Measurements from ENCODE around the gene IMPG1. TPM values are rescaled to one million over a fixed set of nuclear protein-coding genes. Genes with fewer than 3 reads are reported as not detected.

IMPG1 gene
- total RNA-seq, 2 donors from 2014 or later = not detected

GRCh38 chr6:76000629-76001028 lies 71.8 kb downstream of the IMPG1 start:
- DNase-seq = no peak
- Histone ChIP-seq H3K4me1 (ENCODE audit: control insufficient read depth, insufficient read depth, low read length) (no peaks in the 10 kb centered on the region), H3K27me3 (ENCODE audit: control insufficient read depth, insufficient read depth, low read length, poor library complexity, severe bottlenecking) (no peaks in the 10 kb centered on the region), H3K4me3 (ENCODE audit: low read length) (no peak overlapping the region), H3K9me3 (ENCODE audit: control insufficient read depth, low read length) (no peaks in the 10 kb centered on the region), H3K27ac (ENCODE audit: low read depth, low read length) (no peak overlapping the region), H3K9ac (ENCODE audit: extremely low read depth, low read length, poor library complexity, severe bottlenecking) (no peak overlapping the region), H3K36me3 (ENCODE audit: control insufficient read depth, insufficient read depth, low read length) (no peaks in the 10 kb centered on the region)
- Mint-ChIP-seq H3K4me1 (no peaks in the 10 kb centered on the region), H3K9me3 (no peaks in the 10 kb centered on the region), H3K27me3 (ENCODE audit: insufficient read depth) (no peaks in the 10 kb centered on the region), H3K36me3 (ENCODE audit: low read depth) (no peaks in the 10 kb centered on the region), H3K4me3 (no peak overlapping the region), H3K27ac (no peak overlapping the region)
- no peak for TF ChIP-seq CTCF (conservative IDR thresholded peaks at IDR 0.05)
- WGBS, 2 experiments (ENCODE audit: insufficient coverage in 1 of 2, insufficient read length in 1 of 2) = 93 to 97% methylated on average over 5 of the region's 5 CpGs

DNA sequence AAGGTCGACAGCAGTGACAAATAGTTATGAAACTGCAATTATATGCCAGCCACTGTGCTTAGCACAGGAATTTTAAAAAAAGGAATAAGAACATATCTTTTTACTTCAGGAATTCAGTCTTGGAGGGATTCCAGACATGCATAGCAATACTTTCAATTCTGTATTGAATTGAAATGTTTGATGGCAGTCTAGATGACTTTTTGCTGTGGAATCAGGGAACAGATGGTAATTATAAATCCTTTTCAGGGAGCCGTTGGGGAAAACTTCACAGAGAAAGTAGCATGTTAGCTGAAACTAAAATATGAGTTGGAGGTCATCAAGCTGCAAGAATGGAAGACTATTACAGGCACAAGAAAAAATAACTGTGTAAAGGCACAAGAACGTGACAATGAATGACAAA lies 74.8 kb downstream of the IMPG1 start:
- H3K27me3 ChIP-seq (ENCODE audit: control insufficient read depth, insufficient read depth, low read length, poor library complexity, severe bottlenecking) = no peaks in the 10 kb centered on the region
- H3K9ac ChIP-seq (ENCODE audit: extremely low read depth, low read length, poor library complexity, severe bottlenecking) = no peak overlapping the region
- no peaks in the 10 kb centered on the region for H3K36me3 ChIP-seq (ENCODE audit: control insufficient read depth, insufficient read depth, low read length)
- no peak for DNase-seq
- H3K27me3 Mint-ChIP-seq (ENCODE audit: insufficient read depth) = no peaks in the 10 kb centered on the region
- H3K4me1 Mint-ChIP-seq = peaks cover 14% of the 10 kb centered on the region
- H3K4me1 ChIP-seq (ENCODE audit: control insufficient read depth, insufficient read depth, low read length) = no peaks in the 10 kb centered on the region
- no peaks in the 10 kb centered on the region for H3K36me3 Mint-ChIP-seq (ENCODE audit: low read depth)
- H3K9me3 Mint-ChIP-seq = no peaks in the 10 kb centered on the region
- H3K9me3 ChIP-seq (ENCODE audit: control insufficient read depth, low read length) = no peaks in the 10 kb centered on the region
- H3K27ac ChIP-seq (ENCODE audit: low read depth, low read length) = no peak overlapping the region
- no peak overlapping the region for H3K4me3 ChIP-seq (ENCODE audit: low read length)
- WGBS, 2 experiments (ENCODE audit: insufficient coverage in 1 of 2, insufficient read length in 1 of 2) = 91 to 94% methylated on average over 2 to 3 of the region's 3 CpGs
- no peak overlapping the region for H3K27ac Mint-ChIP-seq
- TF ChIP-seq CTCF (conservative IDR thresholded peaks at IDR 0.05) = no peak
- H3K4me3 Mint-ChIP-seq = no peak overlapping the region

GRCh38 chr6:75993236-75994162 lies 79.0 kb downstream of the IMPG1 start:
- Mint-ChIP-seq H3K4me1 (peaks cover 22% of the 10 kb centered on the region), H3K27me3 (ENCODE audit: insufficient read depth) (no peaks in the 10 kb centered on the region), H3K27ac (peak overlapping the region; percentile 90), H3K9me3 (no peaks in the 10 kb centered on the region), H3K36me3 (ENCODE audit: low read depth) (no peaks in the 10 kb centered on the region), H3K4me3 (peak overlapping the region; percentile 19)
- WGBS, 2 experiments (ENCODE audit: insufficient coverage in 1 of 2, insufficient read length in 1 of 2) = 25 to 64% methylated on average over 1 to 5 of the region's 6 CpGs
- peak; percentile 65 for DNase-seq
- Histone ChIP-seq H3K9ac (ENCODE audit: extremely low read depth, low read length, poor library complexity, severe bottlenecking) (no peak overlapping the region), H3K4me3 (ENCODE audit: low read length) (no peak overlapping the region), H3K27ac (ENCODE audit: low read depth, low read length) (no peak overlapping the region), H3K4me1 (ENCODE audit: control insufficient read depth, insufficient read depth, low read length) (no peaks in the 10 kb centered on the region), H3K9me3 (ENCODE audit: control insufficient read depth, low read length) (no peaks in the 10 kb centered on the region), H3K27me3 (ENCODE audit: control insufficient read depth, insufficient read depth, low read length, poor library complexity, severe bottlenecking) (no peaks in the 10 kb centered on the region), H3K36me3 (ENCODE audit: control insufficient read depth, insufficient read depth, low read length) (no peaks in the 10 kb centered on the region)
- TF ChIP-seq CTCF (conservative IDR thresholded peaks at IDR 0.05) = no peak

Measured in endodermal cell (in vitro differentiated cells).